Ishikawa (cell line): ENCODE results near the gene KCNA5.

Source experiments
- CEBPB ChIP-seq: IDR thresholded peaks from 2 replicates; pipeline ENCODE4 v1.6.1; 2012
- FOXM1 ChIP-seq: IDR thresholded peaks from 2 replicates; pipeline ENCODE4 v1.6.1; 2012; ENCODE audit warnings: low read depth, borderline replicate concordance
- TAF1 ChIP-seq: IDR thresholded peaks from 2 replicates; pipeline ENCODE4 v1.6.1; 2012; ENCODE audit warnings: low read depth, mild to moderate bottlenecking
- TCF12 ChIP-seq: IDR thresholded peaks from 2 replicates; pipeline ENCODE4 v1.6.1; 2012; ENCODE audit warnings: low read depth
- TEAD4 ChIP-seq: IDR thresholded peaks from 2 replicates; pipeline ENCODE4 v1.6.1; 2012
- YY1 ChIP-seq: IDR thresholded peaks from 2 replicates; pipeline ENCODE4 v1.6.1; 2012; ENCODE audit warnings: low read depth
- ZBTB7A ChIP-seq: IDR thresholded peaks from 2 replicates; pipeline ENCODE4 v1.6.1; 2012; ENCODE audit warnings: low read depth

KCNA5 gene

DNA sequence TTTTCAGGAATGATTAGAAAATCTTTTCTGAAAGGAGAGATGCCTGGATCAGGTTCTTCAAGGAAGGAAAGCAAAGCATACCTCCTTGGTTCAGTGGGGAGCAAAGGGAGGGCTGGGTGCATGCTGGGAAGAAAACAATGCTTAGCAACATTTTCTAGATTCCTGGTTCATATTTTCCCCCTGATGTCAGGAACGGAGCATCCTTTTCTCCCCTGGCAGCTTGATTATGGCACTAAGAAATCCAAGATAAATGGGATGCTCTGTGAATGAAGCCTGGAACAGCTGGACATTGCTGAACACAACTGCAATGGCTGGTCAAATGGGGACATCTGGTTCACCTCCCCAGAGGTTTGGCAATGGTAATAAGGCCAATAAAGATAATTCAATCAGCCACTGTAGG is 50.9 kb downstream of the KCNA5 start:
- no peak for TF ChIP-seq TCF12
- TF ChIP-seq TEAD4 = peak; percentile 67

DNA sequence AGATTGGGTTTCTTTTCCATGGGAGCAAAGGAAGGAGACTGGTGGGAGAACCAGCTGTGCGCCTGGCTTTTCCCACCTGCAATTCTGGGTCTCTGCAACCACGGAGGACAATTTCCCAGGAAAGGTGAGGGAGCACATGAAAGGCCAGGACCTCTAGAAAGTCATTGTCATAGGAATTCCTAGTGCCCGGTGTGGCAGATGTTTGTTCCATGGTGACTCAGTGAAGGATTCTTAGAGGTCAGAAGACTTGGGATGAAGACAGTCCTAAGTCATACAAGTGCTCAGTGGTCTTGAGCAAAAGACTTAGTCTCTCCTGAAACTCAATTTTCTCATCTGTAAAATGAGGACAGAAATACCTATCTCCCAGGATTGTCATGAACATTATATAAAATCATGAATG is 51.3 kb downstream of the KCNA5 start:
- TF ChIP-seq YY1 (no peak), CEBPB (no peak), TEAD4 (no peak), ZBTB7A (no peak), TAF1 (no peak), FOXM1 (no peak)
